G401 (cell line): ENCODE results near the gene CYP2C9. TPM values are rescaled to one million over a fixed set of nuclear protein-coding genes. Genes with fewer than 3 reads are reported as not detected.

Experiments used
- DNase-seq: peaks from one replicate; pipeline ENCODE4 v3.0.0-alpha.2; 2015; ENCODE audit warnings: low spot score
- in situ Hi-C: cut with HindIII; loops from 2 replicates; pipeline ENCODE4 v1.10.0; 2016; ENCODE audit warnings: low sequenced_read_pairs, mixed read lengths
- total RNA-seq: library from RNA; depleted of rRNA; stranded (reverse); fragments of >200 nt; shearing (Covaris generic); gene quantifications from 2 replicates; pipeline ENCODE4 v1.2.3, GENCODE V29; 2014; rRNA removed

CYP2C9 gene
- total RNA-seq, 1 experiment from 2014 or later, result not detected

DNA sequence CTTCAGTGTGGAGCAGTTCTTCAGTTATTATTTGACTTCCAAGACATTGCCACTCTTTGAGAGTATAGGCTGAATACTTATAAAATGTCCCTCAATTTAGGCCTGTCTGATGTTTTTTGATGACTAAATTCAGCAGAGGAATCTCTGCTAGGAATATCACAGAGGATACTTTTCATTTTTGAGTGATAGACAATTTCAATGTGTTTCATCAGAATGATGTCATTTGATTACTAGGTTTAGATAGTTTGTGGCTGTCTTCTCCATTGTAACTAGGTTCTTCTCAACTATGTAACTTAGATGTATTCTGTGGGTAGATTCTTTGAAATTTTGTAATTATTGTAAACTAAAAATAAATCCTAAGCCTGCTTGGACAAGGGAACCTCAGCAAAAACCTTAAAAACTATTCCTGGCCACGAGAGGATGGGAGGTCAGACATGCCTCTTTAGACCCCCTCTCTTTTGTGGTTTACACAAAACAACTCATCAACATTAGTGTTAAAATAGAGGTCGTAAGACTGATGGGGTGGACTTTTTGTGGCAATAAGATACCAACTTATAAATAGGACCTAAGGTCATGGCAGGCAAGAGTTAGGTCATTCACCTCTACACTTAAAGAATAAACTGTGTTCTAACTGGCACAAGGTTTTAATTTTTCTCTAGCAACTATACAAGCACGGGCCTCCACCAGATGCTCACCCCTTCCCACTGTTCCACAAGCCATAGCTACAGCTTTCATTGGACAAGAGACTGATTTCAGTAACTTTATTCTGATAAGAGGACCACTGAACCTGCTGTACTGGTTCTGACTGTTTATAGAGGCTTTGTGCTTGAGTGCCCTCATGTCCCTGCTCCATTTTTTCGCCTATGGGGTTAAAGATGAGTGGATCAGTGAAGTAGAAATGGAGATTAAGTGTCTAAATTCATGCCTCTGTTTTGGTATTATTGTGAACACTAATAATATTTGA lies 97.2 kb downstream of the CYP2C9 start:
- DNase-seq, result no peak

GRCh38 chr10:95039281-95039680 lies 100.8 kb downstream of the CYP2C9 start:
- in situ Hi-C loops, result no loop called here
- DNase-seq, result no peak

More for the DNA sequence above, 97.2 kb downstream of the CYP2C9 start:
- in situ Hi-C loops, result no loop called here

Other genes starting within 250 kb of the CYP2C9 start
- not detected in 2 replicates for gene CYP2C19, start 176.0 kb upstream of the CYP2C9 start, total RNA-seq
- not detected in 2 replicates for gene CYP2C8, start 130.8 kb downstream of the CYP2C9 start, total RNA-seq